ENCODE data around the gene SYT12.

GRCh38 chr11:67099831-67100324 is 76.9 kb downstream of the SYT12 start:
- TF ChIP-seq CTCF (IDR thresholded peaks at IDR 0.05; ENCODE audit: low read depth, low read length, missing input control) (no peak), TAF1 (conservative IDR thresholded peaks at IDR 0.05) (no peak), RAD21 (IDR thresholded peaks at IDR 0.05) (no peak), MAX (IDR thresholded peaks at IDR 0.05) (no peak), SP1 (IDR thresholded peaks at IDR 0.05) (no peak), YY1 (IDR thresholded peaks at IDR 0.05) (no peak), JUND (IDR thresholded peaks at IDR 0.05) (no peak), REST (IDR thresholded peaks at IDR 0.05) (no peak), GABPA (IDR thresholded peaks at IDR 0.05 in 1 of 2, conservative IDR thresholded peaks at IDR 0.05 in 1 of 2) (no peak), NR2F2 (IDR thresholded peaks at IDR 0.05) (no peak)
